ENCODE data around the gene OR10A6.

The OR10A6 gene

GRCh38 chr11:7890417-7891172, 40.5 kb downstream of the OR10A6 start:
- DNase-seq: no peak
- no peaks in the 10 kb centered on the region for H3K27me3 ChIP-seq (ENCODE audit: insufficient read depth, low read depth, severe bottlenecking)
- no peaks in the 10 kb centered on the region for H3K9me3 ChIP-seq (ENCODE audit: severe bottlenecking)
- H3K4me3 ChIP-seq (ENCODE audit: low read depth, low read length): no peak overlapping the region
- H3K27ac ChIP-seq: no peak overlapping the region
- H3K36me3 ChIP-seq: no peaks in the 10 kb centered on the region
- TF ChIP-seq, protein P1, sequence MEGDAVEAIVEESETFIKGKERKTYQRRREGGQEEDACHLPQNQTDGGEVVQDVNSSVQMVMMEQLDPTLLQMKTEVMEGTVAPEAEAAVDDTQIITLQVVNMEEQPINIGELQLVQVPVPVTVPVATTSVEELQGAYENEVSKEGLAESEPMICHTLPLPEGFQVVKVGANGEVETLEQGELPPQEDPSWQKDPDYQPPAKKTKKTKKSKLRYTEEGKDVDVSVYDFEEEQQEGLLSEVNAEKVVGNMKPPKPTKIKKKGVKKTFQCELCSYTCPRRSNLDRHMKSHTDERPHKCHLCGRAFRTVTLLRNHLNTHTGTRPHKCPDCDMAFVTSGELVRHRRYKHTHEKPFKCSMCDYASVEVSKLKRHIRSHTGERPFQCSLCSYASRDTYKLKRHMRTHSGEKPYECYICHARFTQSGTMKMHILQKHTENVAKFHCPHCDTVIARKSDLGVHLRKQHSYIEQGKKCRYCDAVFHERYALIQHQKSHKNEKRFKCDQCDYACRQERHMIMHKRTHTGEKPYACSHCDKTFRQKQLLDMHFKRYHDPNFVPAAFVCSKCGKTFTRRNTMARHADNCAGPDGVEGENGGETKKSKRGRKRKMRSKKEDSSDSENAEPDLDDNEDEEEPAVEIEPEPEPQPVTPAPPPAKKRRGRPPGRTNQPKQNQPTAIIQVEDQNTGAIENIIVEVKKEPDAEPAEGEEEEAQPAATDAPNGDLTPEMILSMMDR (IDR thresholded peaks at IDR 0.05; ENCODE audit: low read depth, low read length): no peak

GRCh38 chr11:7889985-7890384, 41.1 kb downstream of the OR10A6 start:
- H3K36me3 ChIP-seq: no peaks in the 10 kb centered on the region
- no peak for DNase-seq
- no peaks in the 10 kb centered on the region for H3K9me3 ChIP-seq (ENCODE audit: severe bottlenecking)
- H3K27me3 ChIP-seq (ENCODE audit: insufficient read depth, low read depth, severe bottlenecking): no peaks in the 10 kb centered on the region
- TF ChIP-seq, protein P1 (IDR thresholded peaks at IDR 0.05; ENCODE audit: low read depth, low read length): no peak
- no peak overlapping the region for H3K4me3 ChIP-seq (ENCODE audit: low read depth, low read length)
- H3K27ac ChIP-seq: no peak overlapping the region

DNA sequence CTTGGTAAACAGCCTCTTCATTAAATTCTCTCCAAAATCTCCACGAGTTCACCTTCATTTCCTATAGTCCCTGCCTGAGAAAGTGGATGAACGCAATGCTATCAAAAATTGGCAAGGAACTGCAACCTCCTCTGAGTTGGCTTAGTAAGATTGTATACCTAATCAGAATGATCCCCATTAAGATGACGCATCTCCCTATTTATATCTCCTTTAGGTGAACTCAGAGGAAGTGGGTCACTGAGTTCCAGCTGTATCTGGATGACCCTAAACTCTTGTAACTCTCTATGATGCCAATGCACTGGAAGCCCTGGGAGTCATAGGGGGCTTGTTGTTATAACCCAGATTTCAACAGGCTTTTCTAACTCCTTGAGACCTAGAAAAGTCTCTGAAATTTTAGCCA, 48.2 kb downstream of the OR10A6 start:
- Histone ChIP-seq H3K27me3 (ENCODE audit: insufficient read depth, low read depth, severe bottlenecking) (no peaks in the 10 kb centered on the region), H3K4me3 (ENCODE audit: low read depth, low read length) (no peak overlapping the region), H3K36me3 (no peaks in the 10 kb centered on the region), H3K27ac (no peak overlapping the region), H3K9me3 (ENCODE audit: severe bottlenecking) (no peaks in the 10 kb centered on the region)
- no peak for DNase-seq
- TF ChIP-seq, protein P1 (IDR thresholded peaks at IDR 0.05; ENCODE audit: low read depth, low read length): no peak
